ENCODE data around the gene RBL1.

DNA sequence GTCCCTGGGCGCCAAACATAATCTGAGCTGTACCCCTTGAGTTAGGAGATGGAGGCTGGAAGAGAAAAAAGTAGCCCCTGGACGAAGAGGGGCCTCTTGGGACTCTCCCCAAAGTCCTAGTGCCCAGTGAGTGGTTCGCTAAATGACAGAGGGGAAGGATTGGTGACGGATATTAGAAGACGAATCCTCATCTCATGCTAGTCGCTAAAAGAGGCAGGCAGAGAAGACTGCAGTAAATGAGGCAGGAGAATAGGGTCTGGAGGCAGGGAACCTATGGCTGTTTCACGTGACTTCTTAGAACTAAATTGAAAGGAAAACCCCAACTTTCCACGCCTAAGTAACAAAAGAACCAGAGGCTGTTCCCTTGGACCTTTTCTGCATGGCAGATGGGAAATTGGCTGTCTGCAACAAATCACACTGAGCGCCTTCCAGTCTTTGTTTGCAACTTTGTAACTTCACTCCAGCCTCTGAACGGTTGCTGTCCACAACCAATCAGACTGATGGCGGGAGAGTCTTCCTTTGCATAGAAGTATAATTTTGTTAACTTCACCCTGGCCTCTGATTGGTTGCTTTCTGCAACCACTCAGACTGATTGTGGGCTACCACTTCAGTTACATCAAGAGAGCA, 731 bp upstream of the RBL1 start:
- TF ChIP-seq GATA2 (IDR thresholded peaks at IDR 0.05; ENCODE audit: low read depth, low read length) (no peak), GATA3 (IDR thresholded peaks at IDR 0.05; ENCODE audit: low read depth, low read length) (no peak)

Measured in SH-SY5Y (cell line).